GM18498 (cell line): Measurements from ENCODE around the gene INPP5A.

Experiments
- ATAC-seq: cut with Tn5 transposase; IDR thresholded peaks from one replicate; pipeline ENCODE4 v1.9.1; 2021; ENCODE audit warnings: mild to moderate bottlenecking, moderate library complexity; ENCODE audit not compliant: unreplicated experiment

INPP5A gene

DNA sequence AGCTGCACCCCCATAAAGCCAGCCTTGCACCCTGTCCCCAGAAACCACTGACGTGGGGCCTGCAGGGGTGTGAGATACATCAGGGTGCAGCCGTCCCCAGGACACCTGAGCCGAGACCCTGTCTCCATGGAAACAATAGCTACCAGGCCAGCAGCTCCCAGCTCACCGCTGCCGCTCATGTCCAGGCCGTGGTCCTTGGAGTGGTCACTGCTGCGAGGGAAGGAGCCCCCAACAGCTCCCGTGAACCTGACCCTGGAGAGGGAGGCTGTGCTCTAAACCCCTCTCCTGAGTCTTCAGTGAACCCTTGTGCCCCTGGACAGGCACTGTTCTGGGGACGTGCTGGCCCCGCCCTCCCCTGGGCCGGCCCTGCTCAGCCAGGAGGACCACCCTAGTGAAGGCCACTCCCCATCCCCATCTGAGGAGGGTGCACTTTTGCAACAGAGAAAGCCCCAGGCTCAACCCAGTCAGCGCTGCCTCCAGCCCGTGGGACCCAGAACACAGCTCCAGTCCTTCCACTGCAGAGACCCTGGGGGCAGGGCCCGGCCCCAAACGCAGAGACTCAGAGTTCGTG, 19.6 kb upstream of the INPP5A start:
- ATAC-seq: no peak

DNA sequence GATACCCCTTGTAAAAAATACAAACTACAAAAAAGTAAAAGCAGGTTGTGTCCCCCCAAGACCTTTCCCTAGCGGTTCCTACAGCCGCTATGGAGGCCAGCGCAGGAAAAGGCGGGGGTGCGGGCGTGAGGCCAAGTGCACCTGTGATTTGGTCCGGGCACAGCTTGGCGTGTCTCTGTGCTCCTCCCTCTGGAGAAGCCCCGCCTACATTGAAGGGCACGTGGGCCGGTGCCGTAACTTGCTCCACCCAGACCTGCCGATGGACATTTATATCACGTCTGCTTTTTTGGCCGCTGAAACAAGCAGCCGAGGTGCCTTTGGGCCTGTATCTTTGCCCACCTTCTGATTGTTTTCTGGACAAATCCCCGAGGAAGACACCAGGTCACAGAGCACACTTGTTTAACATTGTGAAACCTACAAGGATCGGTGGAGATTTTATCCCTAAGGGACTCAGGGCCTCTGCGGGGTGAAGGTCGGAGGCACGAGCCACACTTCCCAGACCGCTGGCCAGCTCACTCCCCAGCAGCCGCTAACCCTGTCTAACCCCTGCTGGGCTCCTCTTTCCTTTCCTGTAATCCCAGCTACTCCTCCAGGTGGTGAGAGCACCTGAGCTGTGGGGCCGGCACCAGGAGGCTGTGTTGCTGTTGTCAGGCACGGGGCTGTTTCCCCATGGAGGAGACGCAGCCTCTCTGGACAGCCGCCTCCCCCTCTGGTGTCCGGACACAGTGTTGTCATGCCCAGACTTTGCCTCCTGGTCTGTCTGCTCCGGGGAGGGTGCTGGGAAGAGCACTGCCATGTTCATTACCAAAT, 18.8 kb upstream of the INPP5A start:
- ATAC-seq: no peak

DNA sequence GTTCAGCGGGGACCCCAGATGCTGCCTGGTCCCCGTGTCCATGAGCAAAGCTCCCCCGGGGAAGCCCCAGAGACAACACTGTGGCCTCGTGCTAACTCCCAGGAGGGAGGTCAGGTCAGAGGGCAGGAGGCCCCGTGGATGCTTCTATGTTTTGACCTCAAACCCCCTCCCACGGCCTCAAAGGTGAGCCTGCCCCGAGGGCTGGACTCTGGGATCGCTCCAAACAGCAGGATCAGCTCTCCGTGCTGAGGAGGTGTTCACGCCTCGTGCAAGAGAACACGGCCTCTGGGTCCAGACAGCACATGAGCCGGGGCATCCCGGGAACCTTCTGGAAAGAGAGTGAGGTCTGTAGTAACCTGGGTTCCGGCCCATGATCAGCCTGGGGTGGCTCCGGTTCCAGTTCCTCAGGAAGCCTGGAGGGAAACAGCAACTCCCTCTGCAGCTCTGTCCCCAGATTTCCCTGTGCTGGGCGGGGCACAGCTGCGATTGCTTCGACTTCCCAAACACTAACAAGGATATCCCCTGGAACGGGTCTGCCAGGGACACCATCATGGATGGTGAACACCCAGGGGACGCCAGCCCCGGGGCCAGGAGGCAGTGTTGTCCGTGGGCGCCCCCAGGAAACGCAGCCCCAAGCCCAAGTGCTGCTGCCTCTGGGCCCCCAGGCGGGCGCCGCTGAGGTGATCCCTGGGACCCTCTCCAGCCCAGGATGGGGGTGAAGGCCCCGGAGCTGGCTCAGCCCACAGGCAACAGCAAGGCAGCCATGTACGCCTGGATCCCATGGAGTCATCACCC, 18.0 kb upstream of the INPP5A start:
- no peak for ATAC-seq

DNA sequence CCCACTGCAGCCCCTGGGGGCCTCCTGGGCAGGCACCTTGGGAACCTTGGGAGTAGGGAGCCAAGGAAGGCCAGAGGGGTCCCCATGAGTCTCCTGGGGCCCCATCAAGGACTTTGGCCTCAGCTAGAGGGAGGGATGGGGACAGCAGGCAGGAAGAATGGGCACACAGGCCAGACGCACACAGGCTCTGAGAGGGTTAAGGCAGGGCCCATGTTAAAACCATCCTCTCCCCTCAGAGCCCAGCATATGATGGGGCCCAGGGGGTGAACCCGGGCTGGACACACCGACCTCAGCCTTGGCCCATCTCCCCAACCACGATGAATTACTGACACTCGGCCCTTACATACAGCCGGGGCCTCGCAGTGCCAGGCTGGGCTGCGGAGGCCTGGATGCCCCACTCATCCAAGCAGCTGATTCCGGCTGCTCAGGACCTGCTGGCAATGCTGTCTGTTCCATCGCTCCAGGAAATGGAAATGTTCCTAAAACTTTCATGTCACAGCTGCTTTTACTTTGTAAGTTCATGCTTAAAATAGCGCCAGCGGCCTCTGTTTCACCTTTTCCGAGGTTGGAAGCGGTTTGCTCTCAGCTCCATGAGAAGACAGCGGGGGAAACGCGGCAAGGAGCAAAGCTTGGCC, 17.3 kb upstream of the INPP5A start:
- no peak for ATAC-seq

DNA sequence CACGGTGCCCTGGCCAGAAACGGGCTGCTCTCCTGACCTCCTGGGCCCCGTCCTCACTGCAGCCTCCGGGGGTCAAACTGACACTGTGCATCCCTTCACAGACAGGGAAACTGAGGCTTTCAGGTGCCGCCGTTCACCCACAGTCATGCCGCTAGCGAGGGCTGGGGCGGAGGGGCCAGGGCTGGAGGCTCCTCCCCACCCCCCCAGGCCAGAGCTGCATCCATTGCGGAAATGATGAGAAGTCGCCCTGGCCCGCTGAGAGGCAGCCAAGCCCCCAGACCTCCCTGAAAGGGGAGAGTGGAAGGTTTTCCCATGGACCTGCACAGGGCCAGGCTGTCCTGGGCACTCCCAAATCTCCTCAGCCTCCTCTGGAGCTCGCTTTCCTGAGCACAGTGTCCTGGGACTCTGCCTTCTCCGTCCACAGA, 16.5 kb upstream of the INPP5A start:
- no peak for ATAC-seq

DNA sequence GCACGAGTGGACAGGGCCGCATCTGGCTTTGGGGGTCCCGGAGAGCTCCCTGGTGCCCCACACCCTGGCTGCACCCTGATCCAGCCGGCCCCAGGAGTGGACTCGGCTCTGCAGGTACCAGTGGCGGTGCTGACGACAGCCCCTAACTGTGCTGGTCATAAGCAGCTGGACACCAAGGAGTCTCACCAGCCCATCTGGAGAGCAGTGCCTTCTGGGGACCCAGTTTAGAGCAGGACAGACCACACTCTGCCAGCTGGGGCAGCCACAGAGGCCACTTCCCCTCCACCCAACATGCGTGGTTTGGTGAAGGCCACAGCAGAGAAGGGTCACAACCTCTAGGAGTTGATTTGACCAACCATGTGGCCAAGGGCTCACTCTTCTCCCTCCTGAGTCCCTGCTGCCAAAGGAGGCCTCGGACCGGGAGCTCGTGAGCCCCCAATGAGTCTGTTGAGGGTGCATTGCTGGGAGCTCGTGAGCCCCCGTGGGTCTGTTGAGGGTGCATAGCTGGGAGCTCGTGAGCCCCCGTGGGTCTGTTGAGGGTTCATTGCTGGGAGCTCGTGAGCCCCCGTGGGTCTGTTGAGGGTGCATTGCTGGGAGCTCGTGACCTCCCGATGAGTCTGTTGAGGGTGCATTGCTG, 16.0 kb upstream of the INPP5A start:
- ATAC-seq: no peak

DNA sequence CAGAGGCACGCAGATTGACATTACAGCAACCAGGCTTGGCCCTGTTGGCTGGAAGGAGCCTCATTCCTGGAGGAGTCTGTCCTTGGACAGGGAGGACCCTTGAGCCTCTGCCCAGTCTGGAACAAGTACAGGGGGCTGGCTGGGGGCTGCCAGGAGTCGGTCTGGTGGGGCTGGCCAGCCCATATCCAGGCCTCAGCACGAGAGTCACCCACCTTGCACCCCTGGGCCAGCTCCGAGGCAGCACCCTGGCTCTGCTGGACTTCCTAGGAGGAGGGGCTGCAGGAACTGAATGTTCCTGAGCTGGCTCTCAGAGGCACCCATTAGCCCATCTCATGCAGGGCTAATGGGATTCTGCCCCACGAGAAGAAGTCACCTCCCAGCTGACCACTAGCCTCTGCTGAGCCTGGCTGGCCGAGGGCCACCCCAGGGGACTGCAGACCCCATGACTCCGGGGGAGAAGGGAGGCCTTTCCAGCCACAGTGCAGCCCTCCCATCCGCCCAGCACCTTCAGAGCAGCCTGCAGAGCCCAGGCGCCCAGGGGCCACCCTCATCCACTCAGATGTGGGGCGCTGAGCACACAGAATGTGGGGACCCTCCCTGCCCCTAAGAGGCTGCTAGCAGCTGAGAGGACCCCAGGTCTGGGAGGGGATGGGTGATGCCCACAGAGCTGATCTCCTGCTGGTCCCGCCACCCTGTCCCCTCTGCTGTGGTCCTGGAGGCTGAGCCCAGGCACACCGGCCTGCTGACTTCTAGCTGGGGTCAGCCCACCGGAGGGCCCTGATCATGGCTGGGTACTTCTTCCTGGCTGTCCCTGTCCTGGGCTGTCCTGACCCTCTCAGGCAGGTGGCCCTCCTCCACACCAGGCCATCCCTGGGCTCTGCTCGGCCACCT, 14.8 kb upstream of the INPP5A start:
- no peak for ATAC-seq

DNA sequence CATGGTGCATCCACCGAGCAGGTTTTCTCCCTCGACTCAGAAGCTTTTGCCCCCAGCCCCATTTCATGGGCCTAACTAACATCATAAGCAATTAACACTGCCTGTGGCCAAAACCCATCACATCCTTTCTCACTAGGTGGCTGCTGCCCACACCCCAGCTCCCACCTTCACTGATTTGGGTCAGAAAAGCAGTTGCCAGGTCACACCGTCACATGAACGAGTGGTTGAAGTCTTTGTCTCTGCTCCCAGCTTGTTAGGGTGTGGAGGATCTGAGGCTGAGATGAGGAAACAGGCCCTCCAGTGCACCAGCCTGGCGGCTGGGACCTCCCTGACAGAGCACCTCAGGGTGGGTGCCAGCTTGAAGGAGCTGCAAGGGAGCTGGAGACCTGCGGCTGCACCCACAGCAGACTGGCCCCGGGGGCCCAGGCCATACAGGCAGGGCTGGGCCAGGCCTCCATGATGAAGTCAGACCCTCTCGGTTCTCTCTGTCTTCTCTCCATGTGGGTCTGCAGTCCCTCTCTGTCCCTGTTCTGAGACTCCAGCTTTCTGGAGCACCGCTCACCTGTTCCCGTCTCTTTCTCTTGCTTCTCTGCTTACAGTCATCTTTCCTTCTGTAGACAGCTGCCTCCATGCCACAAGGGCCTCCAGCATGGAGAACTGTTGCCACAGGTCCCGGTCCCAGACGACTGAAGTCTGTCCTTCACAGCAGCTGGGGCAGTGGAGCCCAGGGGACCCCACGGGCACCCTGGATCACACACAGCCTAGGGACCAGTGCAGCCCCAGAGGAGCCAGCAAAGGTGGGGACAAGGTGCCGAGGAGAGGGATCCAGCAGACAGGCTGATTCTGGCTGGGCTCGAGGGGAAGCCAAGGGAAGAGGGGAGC, 13.8 kb upstream of the INPP5A start:
- ATAC-seq: no peak

DNA sequence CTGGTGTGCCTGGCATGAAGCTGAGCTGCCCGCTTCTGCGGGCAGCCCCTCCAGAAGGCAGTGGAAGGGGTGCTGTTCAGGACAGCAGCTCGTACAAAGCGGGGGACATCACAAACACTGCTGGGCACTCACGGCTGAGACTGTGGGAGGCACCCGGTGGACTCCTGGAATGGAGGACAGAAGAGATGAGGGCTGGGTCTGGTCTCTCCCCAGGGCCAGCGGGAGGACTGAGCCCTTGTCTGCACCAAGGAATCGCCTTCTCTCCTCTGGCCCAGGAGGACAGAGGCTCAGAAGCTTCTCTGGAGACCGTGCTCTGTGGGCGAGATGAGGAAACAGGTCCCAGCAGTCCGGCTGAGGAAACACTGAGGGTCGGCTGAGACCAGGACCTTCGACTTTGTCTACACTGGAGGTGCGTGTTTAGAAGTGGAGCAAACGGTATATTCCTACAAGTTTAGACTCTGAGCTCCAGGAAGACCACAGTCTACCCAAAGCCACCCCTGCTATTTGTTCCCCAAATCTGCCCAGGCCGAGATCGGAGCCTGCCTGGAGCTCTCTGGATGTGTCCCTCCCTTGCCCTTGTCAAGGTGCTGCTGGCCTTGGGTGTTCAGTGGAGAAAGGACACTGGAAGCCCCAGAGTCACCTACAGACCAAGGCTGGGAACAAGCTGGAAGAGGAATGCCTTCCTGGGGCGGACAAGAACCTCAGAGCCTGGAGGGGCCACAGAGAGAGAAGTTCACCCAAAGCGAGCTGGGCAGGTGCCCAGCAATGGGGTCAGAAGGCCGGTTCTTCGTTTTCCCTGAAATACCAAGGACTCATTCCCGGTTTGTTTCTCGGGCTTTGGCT, 12.9 kb upstream of the INPP5A start:
- no peak for ATAC-seq

DNA sequence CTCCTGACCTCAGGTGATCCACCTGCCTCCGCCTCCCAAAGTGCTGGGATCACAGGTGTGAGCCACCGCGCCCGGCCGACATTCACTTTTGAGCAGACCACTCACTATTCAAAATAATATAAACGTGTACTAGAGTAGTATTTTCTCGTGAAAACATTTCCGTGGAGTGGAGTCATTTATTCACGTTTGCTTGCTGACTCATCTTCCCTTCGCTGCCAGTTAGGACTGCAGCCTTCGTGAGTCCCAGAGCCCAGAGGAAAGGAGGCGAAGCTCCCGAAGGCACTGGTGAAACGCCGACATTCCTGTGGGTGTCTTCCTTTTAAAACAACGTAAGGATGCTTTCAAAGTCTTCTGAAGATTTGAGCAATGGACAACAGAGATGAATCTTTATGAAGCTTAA, 10.9 kb upstream of the INPP5A start:
- ATAC-seq: no peak

DNA sequence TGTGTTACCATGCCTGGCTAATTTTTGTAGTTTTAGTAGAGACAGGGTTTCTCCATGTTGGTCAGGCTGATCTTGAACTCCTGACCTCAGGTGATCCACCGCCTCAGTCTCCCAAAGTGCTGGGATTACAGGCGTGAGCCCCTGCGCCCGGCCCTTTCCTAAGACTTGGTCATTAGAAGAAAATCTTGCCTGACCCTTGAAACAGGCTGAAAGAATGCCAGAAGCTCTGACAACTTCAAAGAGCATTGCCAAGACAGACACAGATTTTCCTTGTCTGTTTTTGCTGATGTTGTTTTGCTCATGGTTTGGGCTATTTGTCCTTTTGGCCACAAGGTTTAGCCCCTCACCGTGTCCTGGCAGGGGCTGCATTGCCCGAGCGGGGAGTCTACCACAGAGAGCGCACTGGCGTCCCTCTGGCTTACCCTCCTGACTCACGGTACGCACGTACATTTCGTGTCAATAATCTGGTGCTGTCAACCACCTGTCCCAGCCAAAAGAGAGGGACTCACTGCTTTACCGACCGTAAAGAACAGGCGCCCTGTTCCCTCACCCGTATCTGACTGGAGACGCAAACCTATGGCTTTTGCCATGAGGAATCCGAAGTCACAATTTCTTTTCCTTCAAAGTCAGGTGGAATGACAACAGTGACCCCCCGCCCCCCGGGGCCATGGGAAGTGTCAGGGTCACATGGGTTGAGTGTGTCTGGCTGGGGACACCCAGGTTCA, 10.1 kb upstream of the INPP5A start:
- ATAC-seq: no peak

DNA sequence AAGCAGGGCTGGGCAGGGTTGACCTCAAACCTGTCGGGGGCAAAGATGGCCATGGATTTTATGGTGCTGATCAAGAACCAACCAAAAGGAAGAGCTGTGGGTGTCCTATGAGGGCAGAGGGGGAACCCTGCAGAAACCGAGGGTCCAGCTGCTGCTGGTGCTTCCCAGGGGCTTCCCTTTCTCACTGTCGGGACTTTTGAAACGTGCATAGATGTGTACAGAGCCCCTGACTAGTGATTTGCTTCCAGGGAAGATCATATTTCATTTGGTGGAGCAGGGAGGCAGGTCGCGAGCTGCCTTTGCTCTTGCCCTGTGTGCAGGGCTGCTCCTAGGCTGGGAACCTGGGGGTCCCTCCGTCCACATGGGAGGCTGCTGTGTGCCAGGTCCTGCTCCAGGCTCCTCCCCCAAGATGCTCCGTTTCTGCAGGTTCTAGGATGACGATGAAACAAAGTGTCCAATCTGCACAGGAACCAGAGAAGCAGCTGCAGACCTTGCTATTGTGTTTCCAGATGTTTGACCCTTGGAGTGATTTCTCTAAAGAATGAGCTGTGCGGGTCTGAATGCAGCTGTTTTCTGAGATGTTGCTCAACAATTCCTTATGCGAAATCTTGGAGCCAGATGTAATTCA, 9.4 kb upstream of the INPP5A start:
- no peak for ATAC-seq

DNA sequence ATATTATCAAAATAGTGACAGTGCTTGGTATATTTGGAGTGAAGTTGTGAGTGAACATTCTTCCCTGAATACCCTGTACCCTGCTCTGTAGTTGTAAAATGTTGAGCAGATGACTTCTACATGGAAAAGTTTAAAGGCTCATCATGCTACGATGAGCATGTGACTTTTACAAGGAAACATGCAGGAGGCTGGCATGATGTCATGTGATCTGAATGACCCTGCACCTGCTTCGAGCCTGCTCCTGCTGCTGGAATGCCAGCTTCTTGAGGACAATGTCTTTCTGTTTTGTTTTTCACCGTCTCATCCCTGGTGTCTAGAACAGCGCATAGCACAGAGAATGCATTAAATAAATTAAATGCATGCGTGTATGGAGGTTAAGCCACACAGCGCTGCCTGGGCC, 5.4 kb upstream of the INPP5A start:
- ATAC-seq: no peak

DNA sequence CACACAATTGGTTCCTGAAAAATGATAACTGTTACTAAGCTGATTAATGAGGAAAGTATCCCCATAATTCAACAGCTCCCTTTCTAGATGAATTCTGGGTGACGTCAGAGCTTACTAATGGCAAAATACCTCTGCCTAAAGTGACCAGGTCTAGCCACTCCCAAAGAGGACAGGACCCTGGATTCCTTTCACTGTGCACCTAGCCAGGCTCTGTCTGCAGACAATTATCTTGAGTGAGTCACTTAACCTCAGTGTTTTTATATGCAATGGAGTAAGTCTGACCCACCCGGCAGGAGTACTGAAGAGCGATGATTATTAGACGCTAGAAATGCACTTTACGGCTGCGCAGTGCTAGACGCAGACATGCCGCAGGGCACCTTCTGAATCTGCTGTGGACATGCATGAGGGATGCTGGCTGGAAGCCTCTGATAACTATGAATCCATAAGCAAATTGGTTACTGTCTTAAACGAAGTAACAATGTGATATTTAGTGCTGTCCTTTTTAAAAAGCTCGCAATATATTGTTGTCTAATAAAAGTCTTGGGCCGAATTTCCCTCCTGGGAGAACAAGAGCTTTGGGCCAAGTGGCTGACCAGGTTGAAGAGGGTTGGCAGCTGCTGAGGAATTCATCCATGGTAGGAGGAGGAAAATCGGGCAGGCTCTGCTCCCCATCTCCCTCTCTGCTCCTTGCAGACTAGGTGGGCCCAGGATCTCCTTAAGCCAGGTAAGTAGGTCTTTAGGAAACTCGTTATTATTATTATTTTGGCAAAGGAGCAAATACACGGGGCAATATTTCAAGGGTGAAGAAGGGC, 4.6 kb upstream of the INPP5A start:
- no peak for ATAC-seq

DNA sequence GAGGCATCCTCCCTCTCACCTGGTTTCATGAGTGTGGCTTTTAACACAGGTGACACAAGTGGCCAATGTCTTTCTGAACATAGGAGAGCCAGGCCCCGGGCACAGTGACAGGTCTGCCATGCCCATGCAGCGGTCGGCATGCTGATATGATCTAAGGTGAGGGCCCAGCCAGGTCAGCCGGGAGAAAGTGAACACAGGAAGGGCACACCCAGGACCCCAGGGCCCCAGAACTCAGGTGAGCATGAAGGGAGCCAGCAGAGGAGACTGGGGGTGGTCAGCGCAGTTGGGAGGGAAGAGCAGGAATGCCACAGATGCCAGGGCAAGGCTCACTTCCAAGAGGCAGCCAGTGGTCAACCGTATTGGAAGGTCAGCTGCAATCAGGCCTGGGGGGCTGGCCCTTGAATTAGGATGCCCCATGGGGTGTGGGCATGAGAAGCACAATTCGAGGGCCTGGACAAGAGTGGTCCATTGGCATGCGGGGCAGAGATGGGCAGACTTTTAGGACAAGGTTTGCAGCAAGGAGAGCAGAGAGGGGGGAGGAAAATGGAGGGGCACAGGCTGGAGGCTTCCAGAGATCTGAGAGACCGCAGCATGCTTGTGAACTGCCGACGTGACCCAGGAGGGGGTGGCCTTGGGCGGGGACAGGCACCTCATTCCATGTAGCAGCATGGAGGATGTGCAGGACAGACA, 3.9 kb upstream of the INPP5A start:
- no peak for ATAC-seq
